Ascending aorta (tissue), 2 donors: Measurements from ENCODE around the gene ARHGEF19. TPM values are rescaled to one million over a fixed set of nuclear protein-coding genes. Genes with fewer than 3 reads are reported as not detected.
A peak's percentile ranks its signal among the peaks of the same experiment; 100 is the strongest.

ENCODE experiments used
- DNase-seq, 2 donors: peaks; one replicate each; pipeline ENCODE4 v3.0.0-alpha.2; 2019; ENCODE audit warnings: low spot score in 2 of 2
- H3K27ac ChIP-seq, 2 donors: fragments of 200-600 bp; sonication (generic); one replicate each; pipeline ENCODE4 v1.5.1; 2016 to 2017; ENCODE audit warnings: mild to moderate bottlenecking in 1 of 2
- H3K27me3 ChIP-seq: fragments of 200-600 bp; sonication (generic); one replicate; pipeline ENCODE4 v1.5.1; 2017
- H3K36me3 ChIP-seq, 2 donors: fragments of 200-600 bp; sonication (generic); one replicate each; pipeline ENCODE4 v1.5.1; 2016
- H3K4me1 ChIP-seq, 2 donors: fragments of 200-600 bp; sonication (generic); one replicate each; pipeline ENCODE4 v1.5.1; 2016 to 2017; ENCODE audit warnings: mild to moderate bottlenecking in 1 of 2
- H3K4me3 ChIP-seq, 2 donors: fragments of 200-600 bp; sonication (generic); one replicate each; pipeline ENCODE4 v1.5.1; 2016 to 2017; ENCODE audit warnings: mild to moderate bottlenecking in 1 of 2
- H3K9me3 ChIP-seq, 2 donors: fragments of 200-600 bp; sonication (generic); one replicate each; pipeline ENCODE4 v1.5.1; 2016
- intact Hi-C: fragments of 100-400 bp; cut with DNase I; formaldehyde crosslinking; loops from one replicate; pipeline ENCODE4 v1.15.1; 2023
- total RNA-seq: library from RNA; depleted of rRNA; stranded (reverse); fragments of >200 nt; gene quantifications from one replicate; pipeline ENCODE4 v1.1.0, GENCODE V29; 2016
- TF ChIP-seq, protein P1 (sequence below), 3 experiments: fragments of 200-600 bp in 2 of 3; fragments of 450-650 bp in 1 of 3; sonication (generic) in 2 of 3; IDR thresholded peaks; one replicate each; pipeline ENCODE4 v1.5.1; 2016 to 2019; ENCODE audit warnings: antibody characterized with exemption in 3 of 3, mild to moderate bottlenecking in 1 of 3, moderate library complexity in 1 of 3

ARHGEF19 gene
- total RNA-seq, 1 donor from 2014 or later = 1.5 TPM

DNA sequence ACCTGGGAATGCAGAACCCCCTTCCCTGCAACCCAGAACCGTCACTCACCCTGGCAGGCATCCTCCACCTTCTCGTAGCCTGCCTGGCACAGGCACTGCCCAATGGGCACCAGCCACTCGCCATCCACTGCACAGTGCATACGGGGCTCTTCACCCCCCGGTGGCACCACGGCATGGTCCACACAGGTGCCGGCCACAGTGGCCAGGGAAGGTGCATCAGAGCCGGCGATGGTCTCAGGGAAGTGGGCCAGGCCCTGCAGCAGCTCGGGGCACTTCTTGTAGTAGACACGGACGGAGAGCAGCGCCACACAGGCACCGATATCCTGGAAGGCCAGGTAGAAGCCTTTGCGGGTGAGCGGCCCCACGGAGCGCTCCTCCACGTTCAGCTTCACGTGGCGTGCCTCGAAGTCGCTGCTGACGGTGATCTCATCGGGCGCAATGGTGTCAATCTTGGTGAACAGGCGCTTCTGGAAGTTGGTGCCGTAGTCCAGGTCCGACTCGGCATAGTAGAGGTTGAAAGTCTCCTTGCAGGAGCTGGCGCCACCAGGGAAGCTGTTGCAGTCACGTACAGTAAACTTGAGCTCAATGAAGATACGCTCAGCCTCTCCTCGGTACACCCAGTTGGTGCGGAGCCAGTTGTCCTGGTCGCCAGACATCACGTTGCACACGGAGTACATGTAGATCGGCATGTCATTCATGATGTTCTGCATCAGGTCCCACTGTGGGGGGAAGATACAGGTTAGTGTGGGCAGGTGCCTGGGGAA, 63.9 kb downstream of the ARHGEF19 start:
- Histone ChIP-seq H3K27ac (peak overlapping the region; percentile 84 to 94), H3K4me1 (peaks cover 10 to 63% of the 10 kb centered on the region in 2 donors)
- intact Hi-C loops = loop anchor here (5.0 kb wide), 4 partner anchors 34 to 351 kb away; partner anchors contain the start of genes HSPB7 and SZRD1

More for the DNA sequence above, 63.9 kb downstream of the ARHGEF19 start:
- Histone ChIP-seq H3K9me3 (no peaks in the 10 kb centered on the region), H3K36me3 (peaks cover 9 to 34% of the 10 kb centered on the region in 2 donors), H3K4me3 (no peak overlapping the region), H3K27me3 (no peaks in the 10 kb centered on the region)
- TF ChIP-seq, protein P1, sequence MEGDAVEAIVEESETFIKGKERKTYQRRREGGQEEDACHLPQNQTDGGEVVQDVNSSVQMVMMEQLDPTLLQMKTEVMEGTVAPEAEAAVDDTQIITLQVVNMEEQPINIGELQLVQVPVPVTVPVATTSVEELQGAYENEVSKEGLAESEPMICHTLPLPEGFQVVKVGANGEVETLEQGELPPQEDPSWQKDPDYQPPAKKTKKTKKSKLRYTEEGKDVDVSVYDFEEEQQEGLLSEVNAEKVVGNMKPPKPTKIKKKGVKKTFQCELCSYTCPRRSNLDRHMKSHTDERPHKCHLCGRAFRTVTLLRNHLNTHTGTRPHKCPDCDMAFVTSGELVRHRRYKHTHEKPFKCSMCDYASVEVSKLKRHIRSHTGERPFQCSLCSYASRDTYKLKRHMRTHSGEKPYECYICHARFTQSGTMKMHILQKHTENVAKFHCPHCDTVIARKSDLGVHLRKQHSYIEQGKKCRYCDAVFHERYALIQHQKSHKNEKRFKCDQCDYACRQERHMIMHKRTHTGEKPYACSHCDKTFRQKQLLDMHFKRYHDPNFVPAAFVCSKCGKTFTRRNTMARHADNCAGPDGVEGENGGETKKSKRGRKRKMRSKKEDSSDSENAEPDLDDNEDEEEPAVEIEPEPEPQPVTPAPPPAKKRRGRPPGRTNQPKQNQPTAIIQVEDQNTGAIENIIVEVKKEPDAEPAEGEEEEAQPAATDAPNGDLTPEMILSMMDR (IDR thresholded peaks at IDR 0.05) = no peak
- DNase-seq = no peak

Other genes starting within 250 kb of the ARHGEF19 start
- gene ZBTB17, start 236.6 kb downstream of the ARHGEF19 start, total RNA-seq = 155 TPM
- not detected for gene SRARP, start 208.4 kb downstream of the ARHGEF19 start, total RNA-seq
- 191 TPM for gene HSPB7, start 194.6 kb downstream of the ARHGEF19 start, total RNA-seq
- gene CLCNKA, start 190.6 kb downstream of the ARHGEF19 start, total RNA-seq = not detected
- not detected for gene CLCNKB, start 168.9 kb downstream of the ARHGEF19 start, total RNA-seq
- 0.21 TPM for gene FAM131C, start 139.0 kb downstream of the ARHGEF19 start, total RNA-seq
- 42.7 TPM for gene EPHA2, start 56.6 kb downstream of the ARHGEF19 start, total RNA-seq
- not detected for gene CPLANE2, start 24.5 kb upstream of the ARHGEF19 start, total RNA-seq
- 36.6 TPM for gene FBXO42, start 139.8 kb upstream of the ARHGEF19 start, total RNA-seq
- gene SZRD1, start 154.6 kb upstream of the ARHGEF19 start, total RNA-seq = 106 TPM
- not detected for gene SPATA21, start 224.8 kb upstream of the ARHGEF19 start, total RNA-seq
- 28.6 TPM for gene NECAP2, start 228.1 kb upstream of the ARHGEF19 start, total RNA-seq